Activated CD8-positive, alpha-beta memory T cell treated with anti-CD3 and anti-CD28 coated beads, Interleukin-2, amount 50 U/mL, for 24 hours (primary cell): Measurements from ENCODE around the gene CHRNA7.
"Not testable (repeated sequence)": the region's sequence is repeated elsewhere in the genome, so short reads cannot be mapped to it uniquely, and the experiment has no call there.

Experiments
- DNase-seq: peaks from one replicate; pipeline ENCODE4 v3.0.0-alpha.2; 2020; ENCODE audit errors: extremely low read depth

The CHRNA7 gene

DNA sequence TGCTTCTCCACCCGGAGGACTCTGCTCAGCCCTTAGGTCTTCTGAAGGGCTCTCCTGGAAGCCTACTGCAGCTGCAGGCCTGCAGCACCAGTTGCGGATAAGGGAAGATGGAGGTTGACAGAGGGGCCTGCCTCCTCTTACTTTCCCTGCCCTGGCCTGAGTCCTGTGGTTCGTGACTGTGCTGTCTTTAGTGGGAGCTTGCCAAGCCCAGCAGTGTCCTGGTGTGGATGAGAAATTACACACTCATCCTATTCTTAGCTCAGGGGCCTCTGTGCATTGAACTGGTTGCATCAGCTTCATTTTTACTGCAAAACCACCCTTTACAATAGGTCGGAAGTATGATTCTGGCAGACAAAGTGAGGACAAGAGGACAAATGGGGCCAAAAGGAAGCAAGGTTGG, 163.5 kb downstream of the CHRNA7 start:
- not testable (repeated sequence) for DNase-seq

DNA sequence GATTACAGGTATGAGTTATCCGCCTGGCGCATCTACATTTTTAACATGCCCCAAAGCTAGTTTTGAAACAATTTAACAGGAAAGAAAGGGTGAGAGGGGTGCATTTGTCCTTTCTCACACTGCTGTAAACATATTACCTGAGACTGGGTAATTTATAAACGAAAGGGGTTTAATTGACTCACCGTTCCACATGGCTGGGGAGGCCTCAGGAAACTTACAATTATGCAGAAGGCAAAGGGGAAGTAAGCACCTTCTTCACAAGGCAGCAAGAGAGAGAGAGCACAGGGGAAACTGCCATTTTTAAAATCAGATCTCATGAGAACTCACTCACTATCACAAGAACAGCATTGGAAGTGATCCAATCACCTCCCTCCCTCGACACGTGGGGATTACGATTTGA, 165.9 kb downstream of the CHRNA7 start:
- DNase-seq = not testable (repeated sequence)

DNA sequence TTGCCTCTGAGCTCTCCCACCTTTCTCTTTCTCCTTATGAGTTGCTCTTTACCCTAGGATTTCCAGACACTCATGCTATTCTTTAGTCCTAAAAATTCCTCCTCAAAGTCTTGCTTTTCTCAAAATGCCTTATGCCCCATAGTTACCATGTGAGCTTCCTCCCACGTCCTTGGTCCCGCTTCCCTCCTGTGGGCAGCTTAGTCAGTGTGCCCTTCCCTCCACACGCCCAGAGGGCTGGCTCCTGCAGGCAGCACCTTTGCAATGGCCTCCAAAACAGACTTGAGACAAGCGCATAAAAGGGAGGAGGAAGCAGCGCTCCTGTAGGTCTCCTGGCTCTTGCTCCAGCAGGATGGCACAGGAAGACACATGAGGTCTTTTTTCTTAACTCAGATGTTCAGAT, 168.6 kb downstream of the CHRNA7 start:
- not testable (repeated sequence) for DNase-seq

DNA sequence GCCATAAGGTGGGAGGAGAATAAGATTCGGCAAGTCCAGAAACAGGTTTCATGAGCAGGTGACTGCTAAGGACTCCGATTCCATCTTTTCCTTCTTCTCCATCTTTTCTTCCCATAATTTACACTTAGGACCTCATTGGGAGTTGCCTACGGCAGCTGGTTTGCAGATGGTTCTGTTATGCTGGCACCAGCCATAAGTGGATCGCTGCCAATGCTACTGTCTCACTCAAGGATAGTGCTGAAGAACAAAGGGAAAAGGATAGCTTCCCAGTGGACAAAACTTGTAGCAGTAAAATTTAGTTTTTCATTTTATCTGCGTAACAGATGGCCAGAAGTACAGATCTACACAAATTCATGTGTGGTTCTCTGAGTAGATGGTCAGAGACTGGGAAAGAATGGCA, 178.8 kb downstream of the CHRNA7 start:
- not testable (repeated sequence) for DNase-seq

DNA sequence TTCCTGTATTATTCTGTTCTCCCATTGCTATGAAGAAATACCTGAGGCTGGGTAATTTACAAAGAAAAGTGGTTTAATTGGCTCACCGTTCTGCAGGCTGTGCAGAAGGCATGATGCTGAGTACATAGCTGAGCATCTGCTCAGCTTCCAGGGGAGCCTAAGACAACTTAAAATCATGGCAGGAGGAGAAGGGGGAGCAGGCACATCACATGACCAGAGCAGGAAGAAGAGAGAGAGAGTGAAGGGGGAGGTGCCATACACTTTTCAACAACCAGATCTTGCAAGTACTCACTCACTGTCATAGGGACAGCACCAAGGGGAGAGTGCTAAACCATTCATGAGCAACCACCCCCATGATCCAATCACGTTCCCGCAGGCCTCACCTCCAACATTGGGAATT, 188.4 kb downstream of the CHRNA7 start:
- no peak for DNase-seq
